Natural killer cell (primary cell): ENCODE measurements around the gene IFI27. TPM values are rescaled to one million over a fixed set of nuclear protein-coding genes. Genes with fewer than 3 reads are reported as not detected.

Experiments
- ATAC-seq, 3 donors: fragments of 150-1000 bp in 2 of 3; fragments of 200-7000 bp in 1 of 3; cut with Tn5 transposase; 1 replicate in 1 of 3; 2 replicates in 2 of 3; pipeline ENCODE4 v1.10.0; 2021; ENCODE audit warnings: mild to moderate bottlenecking in 2 of 3, moderate library complexity in 2 of 3
- DNase-seq, 2 donors: peaks; one replicate each; pipeline versions ENCODE4 v3.0.0 to v3.0.0-alpha.2; 2013 to 2021; ENCODE audit warnings: mixed read lengths in 1 of 2
- H3K27ac ChIP-seq: one replicate; pipeline ENCODE4 v1.5.1; 2013; ENCODE audit warnings: mild to moderate bottlenecking, low read length
- H3K27me3 ChIP-seq: one replicate; pipeline ENCODE4 v1.6.1; 2013; ENCODE audit warnings: low read length; ENCODE audit not compliant: control insufficient read depth, insufficient read depth
- H3K36me3 ChIP-seq: one replicate; pipeline ENCODE4 v1.6.1; 2013; ENCODE audit warnings: low read length; ENCODE audit not compliant: control insufficient read depth, insufficient read depth
- H3K4me1 ChIP-seq: one replicate; pipeline ENCODE4 v1.6.1; 2013; ENCODE audit warnings: low read length; ENCODE audit not compliant: control insufficient read depth, insufficient read depth
- H3K4me3 ChIP-seq: one replicate; pipeline ENCODE4 v1.5.1; 2013; ENCODE audit warnings: low read length
- H3K9me3 ChIP-seq: one replicate; pipeline ENCODE4 v1.6.1; 2013; ENCODE audit warnings: low read length; ENCODE audit not compliant: control insufficient read depth, insufficient read depth
- H3K27ac Mint-ChIP-seq, 2 donors: one replicate each; pipeline ENCODE4 v1.8.0; 2022; ENCODE audit warnings: mild to moderate bottlenecking in 2 of 2, mixed read lengths in 2 of 2, moderate library complexity in 1 of 2
- H3K27me3 Mint-ChIP-seq, 2 donors: one replicate each; pipeline ENCODE4 v1.8.0; 2022; ENCODE audit warnings: low read depth in 2 of 2, mixed read lengths in 2 of 2
- H3K36me3 Mint-ChIP-seq: one replicate; pipeline ENCODE4 v1.8.0; 2022; ENCODE audit warnings: mixed read lengths
- H3K4me1 Mint-ChIP-seq, 2 donors: one replicate each; pipeline ENCODE4 v1.8.0; 2022; ENCODE audit warnings: mixed read lengths in 2 of 2
- H3K4me3 Mint-ChIP-seq: one replicate; pipeline ENCODE4 v1.8.0; 2022; ENCODE audit warnings: mild to moderate bottlenecking, moderate library complexity, mixed read lengths
- H3K9me3 Mint-ChIP-seq, 2 donors: one replicate each; pipeline ENCODE4 v1.8.0; 2022; ENCODE audit warnings: mixed read lengths in 2 of 2
- WGBS: methylation state at CpG from one replicate; pipeline ENCODE4 v1.1.7; 2013; ENCODE audit warnings: missing lambda C conversion rate; ENCODE audit not compliant: insufficient coverage; 5-methylcytosine and 5-hydroxymethylcytosine counted together
- intact Hi-C: fragments of 100-400 bp; cut with micrococcal nuclease; formaldehyde crosslinking; loops from one replicate; pipeline ENCODE4 v1.14.2; 2022
- total RNA-seq, 4 donors: library from RNA; stranded (reverse); fragments of 120-200 nt in 1 of 4; gene quantifications; one replicate each; pipeline versions ENCODE4 v1.2.3 to v1.2.4, GENCODE V29; 2013 to 2022
- TF ChIP-seq, protein P1 (sequence below): fragments of 200-600 bp; IDR thresholded peaks from one replicate; pipeline ENCODE4 v1.8.0; 2022; ENCODE audit warnings: antibody characterized with exemption

IFI27 gene
- total RNA-seq, 3 donors from 2014 or later (not counting 1 experiment from before 2014, with no cell fraction given): 0.47 to 1.3 (median 0.52) TPM

DNA sequence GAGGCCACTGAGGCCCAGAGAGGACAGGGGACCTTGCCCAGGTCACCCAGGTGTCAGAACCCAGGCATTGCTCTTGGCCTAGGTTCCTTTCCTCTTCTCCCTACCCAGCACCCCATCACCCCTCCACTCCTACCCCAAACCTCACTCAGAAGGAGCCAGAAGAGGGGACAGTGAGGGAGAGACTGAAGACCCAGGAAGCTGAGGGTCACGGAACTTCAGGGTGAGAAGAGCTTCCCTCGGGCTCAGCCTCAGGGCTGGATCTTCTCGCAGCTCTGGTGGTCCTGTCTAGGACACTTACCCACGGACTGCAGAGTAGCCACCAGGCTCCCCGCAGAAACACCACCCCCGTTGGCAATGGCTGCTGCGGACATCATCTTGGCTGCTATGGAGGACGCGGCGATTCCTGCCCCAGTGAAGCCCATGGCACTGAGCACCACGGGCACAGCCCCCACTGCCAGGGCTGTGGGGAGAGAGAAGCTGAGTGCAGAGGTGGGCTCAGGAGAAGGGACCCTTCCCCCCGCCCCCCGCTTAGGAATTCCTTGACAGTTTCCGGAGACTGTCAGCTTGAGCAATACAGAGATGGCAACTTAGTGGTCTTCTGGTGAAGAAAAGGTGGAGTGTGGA is 17.8 kb downstream of the IFI27 start:
- H3K4me3 ChIP-seq: no peak overlapping the region
- peak overlapping the region; percentile 76 to 91 for H3K27ac Mint-ChIP-seq
- peaks cover 21 to 22% of the 10 kb centered on the region in 2 donors for H3K4me1 Mint-ChIP-seq
- H3K36me3 ChIP-seq: no peaks in the 10 kb centered on the region
- H3K9me3 ChIP-seq: no peaks in the 10 kb centered on the region
- no peaks in the 10 kb centered on the region for H3K9me3 Mint-ChIP-seq
- H3K36me3 Mint-ChIP-seq: no peaks in the 10 kb centered on the region
- H3K27ac ChIP-seq: peak overlapping the region; percentile 49
- no peaks in the 10 kb centered on the region for H3K27me3 ChIP-seq
- intact Hi-C loops: no loop called here
- H3K4me3 Mint-ChIP-seq: peak overlapping the region; percentile 91
- ATAC-seq (no peak), DNase-seq (no peak)
- peaks cover 4 to 7% of the 10 kb centered on the region in 2 donors for H3K27me3 Mint-ChIP-seq
- peaks cover 14% of the 10 kb centered on the region for H3K4me1 ChIP-seq
- TF ChIP-seq, protein P1, sequence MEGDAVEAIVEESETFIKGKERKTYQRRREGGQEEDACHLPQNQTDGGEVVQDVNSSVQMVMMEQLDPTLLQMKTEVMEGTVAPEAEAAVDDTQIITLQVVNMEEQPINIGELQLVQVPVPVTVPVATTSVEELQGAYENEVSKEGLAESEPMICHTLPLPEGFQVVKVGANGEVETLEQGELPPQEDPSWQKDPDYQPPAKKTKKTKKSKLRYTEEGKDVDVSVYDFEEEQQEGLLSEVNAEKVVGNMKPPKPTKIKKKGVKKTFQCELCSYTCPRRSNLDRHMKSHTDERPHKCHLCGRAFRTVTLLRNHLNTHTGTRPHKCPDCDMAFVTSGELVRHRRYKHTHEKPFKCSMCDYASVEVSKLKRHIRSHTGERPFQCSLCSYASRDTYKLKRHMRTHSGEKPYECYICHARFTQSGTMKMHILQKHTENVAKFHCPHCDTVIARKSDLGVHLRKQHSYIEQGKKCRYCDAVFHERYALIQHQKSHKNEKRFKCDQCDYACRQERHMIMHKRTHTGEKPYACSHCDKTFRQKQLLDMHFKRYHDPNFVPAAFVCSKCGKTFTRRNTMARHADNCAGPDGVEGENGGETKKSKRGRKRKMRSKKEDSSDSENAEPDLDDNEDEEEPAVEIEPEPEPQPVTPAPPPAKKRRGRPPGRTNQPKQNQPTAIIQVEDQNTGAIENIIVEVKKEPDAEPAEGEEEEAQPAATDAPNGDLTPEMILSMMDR: no peak
- 93% methylated on average over 14 of the region's 14 CpGs for WGBS

DNA sequence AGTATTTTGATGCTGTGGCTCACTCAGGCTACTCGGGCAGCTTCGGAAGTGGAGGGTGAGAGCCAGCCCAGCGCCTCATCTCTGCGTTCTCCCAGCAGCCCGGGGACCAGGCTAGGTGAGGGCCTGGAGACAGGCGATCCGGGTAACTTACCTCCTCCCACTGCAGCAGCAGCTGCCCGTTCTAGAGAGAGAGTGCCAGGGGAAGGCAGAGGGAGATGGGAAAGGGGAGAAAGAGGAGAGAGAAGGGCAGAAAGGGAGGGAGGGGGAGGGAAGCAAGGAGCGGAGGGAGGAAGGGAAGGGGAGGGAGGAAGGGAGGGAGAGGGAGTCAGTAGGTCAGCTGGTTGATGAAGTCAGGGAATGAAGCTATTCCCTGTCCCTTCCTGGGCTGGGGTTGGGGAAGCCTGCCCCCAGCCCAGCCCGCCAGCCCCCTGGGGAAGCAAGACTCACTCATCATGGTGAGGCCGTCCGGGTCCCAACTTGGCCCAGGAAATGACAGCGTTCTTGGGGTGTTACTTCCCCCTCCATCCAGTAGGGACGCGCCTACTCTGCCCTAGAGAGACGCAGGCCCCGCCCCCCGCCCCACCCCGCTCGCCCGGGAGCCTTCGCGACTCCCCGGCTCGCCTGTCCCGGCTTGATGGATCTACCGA is 18.7 kb downstream of the IFI27 start, which contains the start of gene IFI27L2:
Gene IFI27L2, minus strand, starts transcription at position 494 of the 647 bp plus-strand sequence. Its CDS starts 40 bp downstream, at position 454.
- Histone ChIP-seq H3K27ac (peak within 1 kb of the TSS; percentile 49), H3K9me3 (no peaks in the 10 kb centered on the region), H3K4me3 (peak within 1 kb of the TSS; percentile 59), H3K36me3 (no peaks in the 10 kb centered on the region), H3K4me1 (peaks cover 14% of the 10 kb centered on the region), H3K27me3 (peaks cover 2% of the 10 kb centered on the region)
- Mint-ChIP-seq H3K9me3 (no peaks in the 10 kb centered on the region), H3K27me3 (peaks cover 7 to 16% of the 10 kb centered on the region in 2 donors), H3K27ac (peak within 1 kb of the TSS; percentile 76 to 91), H3K4me3 (peak within 1 kb of the TSS; percentile 91), H3K36me3 (no peaks in the 10 kb centered on the region), H3K4me1 (peaks cover 21 to 22% of the 10 kb centered on the region in 2 donors)
- intact Hi-C loops: loop anchor here (1.0 kb wide), 1 partner anchor 101 kb away; no protein-coding TSS in a partner anchor
- WGBS: 2% methylated on average over 27 of the region's 27 CpGs
- peak; percentile 93 for ATAC-seq
- peak; percentile 49 to 83 for DNase-seq
- TF ChIP-seq, protein P1: no peak

DNA sequence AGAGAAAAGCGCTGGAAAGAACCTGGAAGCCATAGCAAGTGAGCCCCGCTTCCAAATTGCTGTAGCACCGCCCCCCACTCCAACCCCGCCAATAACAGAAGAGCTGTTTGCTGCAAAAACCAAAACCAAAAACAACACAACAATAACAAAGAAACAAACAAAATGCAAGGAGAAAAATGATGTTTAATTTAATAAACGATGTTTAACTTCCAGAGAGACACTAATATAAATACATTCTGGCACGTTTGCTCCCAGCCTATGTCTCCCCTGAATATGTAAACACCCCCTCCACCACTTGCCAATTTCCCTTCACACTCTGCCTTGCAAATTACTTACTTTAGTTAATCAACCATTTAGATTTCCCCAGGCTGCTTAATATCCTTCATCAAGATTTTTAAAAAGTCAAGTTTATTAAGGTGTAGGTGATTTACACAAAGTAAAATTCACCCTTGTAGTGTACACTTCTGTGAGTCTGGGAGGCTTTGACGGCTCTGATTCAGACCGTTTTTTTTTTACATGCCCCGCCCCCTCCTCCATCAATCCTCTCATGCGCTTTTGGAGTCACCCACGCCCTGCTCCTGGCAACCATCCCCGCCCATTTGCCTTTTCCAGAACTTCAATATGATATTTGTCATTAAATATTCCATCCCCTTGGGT is 19.4 kb downstream of the IFI27 start:
- TF ChIP-seq, protein P1: no peak

More for the DNA sequence above, 19.4 kb downstream of the IFI27 start:
- Mint-ChIP-seq H3K27me3 (peaks cover 7 to 22% of the 10 kb centered on the region in 2 donors), H3K9me3 (no peaks in the 10 kb centered on the region), H3K27ac (peak overlapping the region; percentile 76 to 91), H3K4me3 (peak overlapping the region; percentile 91), H3K36me3 (no peaks in the 10 kb centered on the region), H3K4me1 (peaks cover 21 to 22% of the 10 kb centered on the region in 2 donors)
- WGBS: 0% methylated on average over 12 of the region's 12 CpGs
- H3K9me3 ChIP-seq: no peaks in the 10 kb centered on the region
- intact Hi-C loops: loop anchor here (1.0 to 2.0 kb wide), 2 partner anchors 49 to 102 kb away; partner anchors contain the start of genes DDX24 and IFI27L1
- H3K36me3 ChIP-seq: no peaks in the 10 kb centered on the region
- peaks cover 14% of the 10 kb centered on the region for H3K4me1 ChIP-seq
- DNase-seq: peak in 1 of 2 donors; percentile 71
- H3K27me3 ChIP-seq: peaks cover 2% of the 10 kb centered on the region
- peak overlapping the region; percentile 59 for H3K4me3 ChIP-seq
- peak overlapping the region; percentile 49 for H3K27ac ChIP-seq
- peak; percentile 40 to 57 (median 55) for ATAC-seq
